LHCN-M2 (cell line): ENCODE data around the gene ALS2CL. TPM values are rescaled to one million over a fixed set of nuclear protein-coding genes. Genes with fewer than 3 reads are reported as not detected.
A peak's percentile ranks its signal among the peaks of the same experiment; 100 is the strongest.
"Not testable (repeated sequence)": the region's sequence is repeated elsewhere in the genome, so short reads cannot be mapped to it uniquely, and the experiment has no call there.

Experiments used
- DNase-seq: peaks from one replicate; pipeline ENCODE4 v3.0.0-alpha.2; 2012; ENCODE audit warnings: low read depth
- polyA plus RNA-seq: library from polyadenylated mRNA; unstranded; fragments of >200 nt; gene quantifications from one replicate; pipeline ENCODE4 v1.2.1, GENCODE V29; 2012; ENCODE audit warnings: missing spikeins
- total RNA-seq: library from RNA; depleted of rRNA; stranded (reverse); fragments of >200 nt; gene quantifications from 2 replicates; pipeline ENCODE4 v1.2.3, GENCODE V29; 2014; rRNA removed

Gene ALS2CL, protein sequence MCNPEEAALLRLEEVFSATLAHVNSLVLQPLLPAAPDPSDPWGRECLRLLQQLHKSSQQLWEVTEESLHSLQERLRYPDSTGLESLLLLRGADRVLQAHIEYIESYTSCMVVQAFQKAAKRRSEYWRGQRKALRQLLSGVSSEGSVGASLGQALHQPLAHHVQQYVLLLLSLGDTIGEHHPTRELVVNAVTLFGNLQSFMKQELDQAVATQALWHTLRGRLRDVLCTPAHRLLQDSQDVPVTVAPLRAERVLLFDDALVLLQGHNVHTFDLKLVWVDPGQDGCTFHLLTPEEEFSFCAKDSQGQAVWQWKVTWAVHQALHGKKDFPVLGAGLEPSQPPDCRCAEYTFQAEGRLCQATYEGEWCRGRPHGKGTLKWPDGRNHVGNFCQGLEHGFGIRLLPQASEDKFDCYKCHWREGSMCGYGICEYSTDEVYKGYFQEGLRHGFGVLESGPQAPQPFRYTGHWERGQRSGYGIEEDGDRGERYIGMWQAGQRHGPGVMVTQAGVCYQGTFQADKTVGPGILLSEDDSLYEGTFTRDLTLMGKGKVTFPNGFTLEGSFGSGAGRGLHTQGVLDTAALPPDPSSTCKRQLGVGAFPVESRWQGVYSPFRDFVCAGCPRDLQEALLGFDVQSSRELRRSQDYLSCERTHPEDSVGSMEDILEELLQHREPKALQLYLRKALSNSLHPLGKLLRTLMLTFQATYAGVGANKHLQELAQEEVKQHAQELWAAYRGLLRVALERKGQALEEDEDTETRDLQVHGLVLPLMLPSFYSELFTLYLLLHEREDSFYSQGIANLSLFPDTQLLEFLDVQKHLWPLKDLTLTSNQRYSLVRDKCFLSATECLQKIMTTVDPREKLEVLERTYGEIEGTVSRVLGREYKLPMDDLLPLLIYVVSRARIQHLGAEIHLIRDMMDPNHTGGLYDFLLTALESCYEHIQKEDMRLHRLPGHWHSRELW
- 0.23 and 0.96 TPM in 2 replicates for total RNA-seq
- polyA plus RNA-seq = 2.1 TPM

GRCh38 chr3:46693038-46693891, at the start of gene ALS2CL:
TSS of gene ALS2CL (minus strand) at chr3:46693679. CDS start at chr3:46689440, 4,239 bp downstream.
- DNase-seq = no peak

- DNase-seq = no peak
These were observed 49.6 kb upstream of the ALS2CL start for GRCh38 chr3:46742992-46743585.

DNA sequence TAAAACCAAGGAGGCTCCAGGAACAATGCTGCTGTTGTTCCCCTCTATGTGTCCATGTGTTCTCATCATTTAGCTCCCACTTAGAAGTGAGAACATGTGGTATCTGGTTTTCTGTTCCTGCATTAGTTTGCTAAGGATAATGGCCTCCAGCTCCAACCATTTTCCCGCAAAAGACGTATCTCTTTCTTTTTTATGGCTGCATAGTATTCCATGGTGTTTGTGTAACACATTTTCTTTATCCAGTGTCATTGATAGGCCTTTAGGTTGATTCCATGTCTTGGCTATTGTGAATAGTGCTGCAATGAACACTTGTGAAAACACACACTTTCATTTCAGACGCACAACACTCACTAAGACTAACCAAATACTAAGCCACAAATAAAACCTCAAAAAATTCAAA, 46.1 kb upstream of the ALS2CL start:
- not testable (repeated sequence) for DNase-seq

- DNase-seq = peak; percentile 2
These were observed 43.9 kb upstream of the ALS2CL start for GRCh38 chr3:46737329-46737731.

GRCh38 chr3:46736006-46736872, 42.8 kb upstream of the ALS2CL start:
- no peak for DNase-seq

DNA sequence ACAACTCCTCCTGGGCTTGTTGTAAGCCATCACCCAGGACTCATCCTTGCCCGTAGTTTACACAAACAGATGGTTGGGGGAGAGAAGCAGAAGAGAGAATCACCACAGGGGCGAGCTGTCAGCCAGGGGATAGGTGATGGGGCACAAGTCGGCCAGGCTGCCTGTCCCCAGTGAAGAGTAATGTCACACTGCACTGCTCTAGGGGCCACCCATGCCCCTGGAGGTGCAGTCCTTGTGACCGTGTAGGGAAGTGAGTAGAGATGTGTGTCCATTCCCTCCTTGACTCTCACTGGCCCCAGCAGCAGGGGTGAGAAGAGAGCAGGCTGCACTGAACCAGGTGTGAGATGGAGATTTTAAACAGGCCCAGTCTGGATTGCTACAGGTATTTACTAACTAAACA, 41.3 kb upstream of the ALS2CL start:
- no peak for DNase-seq

- peak; percentile 8 for DNase-seq
These were observed 39.7 kb upstream of the ALS2CL start for GRCh38 chr3:46733026-46733800.

- no peak for DNase-seq
These were observed 38.3 kb upstream of the ALS2CL start for GRCh38 chr3:46731795-46732194.

DNA sequence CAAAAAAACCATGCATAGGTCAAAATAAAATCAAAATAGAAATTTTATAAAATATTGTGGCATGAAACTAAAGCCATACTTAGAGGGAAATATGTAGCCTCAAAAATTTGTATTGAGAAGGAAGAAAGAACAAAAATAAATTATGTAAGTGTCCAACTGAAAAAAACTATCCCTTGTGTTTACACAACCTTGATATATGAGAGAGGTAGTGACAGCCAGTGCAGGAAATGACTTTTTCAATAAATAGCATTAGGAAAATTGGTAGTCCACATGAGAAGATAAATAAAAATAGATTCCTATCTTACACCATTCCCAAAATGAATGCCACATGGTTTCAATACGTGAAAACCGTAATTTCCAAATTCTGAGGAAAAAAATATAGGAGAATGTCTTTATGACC, 37.3 kb upstream of the ALS2CL start:
- no peak for DNase-seq

- DNase-seq = no peak
These were observed 35.6 kb upstream of the ALS2CL start for GRCh38 chr3:46729038-46729437.

- peak; percentile 56 for DNase-seq
These were observed 32.3 kb upstream of the ALS2CL start for GRCh38 chr3:46725621-46726314.

DNA sequence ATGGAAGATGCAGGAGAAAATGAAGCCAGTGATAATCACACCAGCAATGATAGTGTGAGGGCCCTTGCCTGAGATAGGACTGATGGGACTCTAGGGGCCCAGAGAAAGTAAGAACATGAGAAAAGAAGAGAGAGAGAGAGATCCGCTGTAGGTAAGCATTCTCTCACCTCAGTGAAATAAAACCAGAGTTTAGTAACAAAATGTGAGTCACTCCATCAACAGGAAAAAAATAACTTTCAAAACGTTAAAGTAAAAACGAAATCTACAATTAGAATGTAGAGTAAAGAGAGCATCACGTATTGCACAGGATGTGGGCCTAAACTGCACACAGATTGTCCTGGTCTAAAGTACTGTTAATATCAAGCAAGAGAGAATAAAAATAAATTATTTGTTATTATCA, 30.9 kb upstream of the ALS2CL start:
- no peak for DNase-seq

DNA sequence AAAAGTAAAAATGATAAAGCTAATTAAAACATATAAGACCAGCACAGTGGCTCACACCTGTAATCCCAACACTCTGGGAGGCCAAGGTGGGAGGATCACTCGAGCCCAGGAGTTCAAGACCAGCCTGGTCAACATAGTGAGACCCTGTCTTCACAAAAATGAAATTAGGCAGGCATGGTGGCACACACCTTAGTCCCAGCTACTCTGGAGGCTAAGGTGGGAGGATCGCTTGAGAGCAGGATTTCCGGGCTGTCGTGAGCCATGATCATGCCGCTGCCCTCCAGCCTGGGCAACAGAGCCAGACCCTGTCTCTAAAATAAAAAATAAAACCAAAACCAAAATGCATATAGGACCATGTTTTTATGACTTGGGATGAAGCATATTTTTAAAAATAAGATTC, 29.0 kb upstream of the ALS2CL start:
- DNase-seq = no peak

GRCh38 chr3:46721009-46721408, 27.5 kb upstream of the ALS2CL start:
- DNase-seq = no peak

GRCh38 chr3:46719735-46720271, 26.3 kb upstream of the ALS2CL start:
- no peak for DNase-seq

DNA sequence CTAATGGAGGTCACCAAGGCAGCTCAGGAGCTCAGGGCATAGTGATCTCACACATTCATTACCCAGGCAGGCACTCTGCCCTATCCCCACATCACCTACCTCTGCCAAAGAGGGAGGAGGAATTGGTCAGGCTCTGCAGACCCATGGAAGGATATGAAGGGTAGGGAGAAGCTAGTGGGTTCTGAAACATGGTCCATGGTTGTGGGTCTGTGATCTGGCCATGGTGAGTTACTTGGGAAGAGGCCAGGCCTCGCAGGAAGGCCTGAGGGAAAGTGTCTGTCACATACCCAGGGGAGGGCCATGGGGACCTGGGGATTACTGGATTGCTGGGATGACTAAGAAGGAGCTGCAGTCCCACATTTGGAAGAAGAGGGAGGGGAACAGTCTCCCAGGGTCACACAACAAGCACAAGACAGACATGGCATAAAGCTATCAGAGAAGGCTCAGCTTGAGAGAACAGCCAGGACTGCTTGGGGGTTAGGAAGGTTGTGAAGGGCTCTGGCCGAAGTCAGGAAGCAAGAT, 25.6 kb upstream of the ALS2CL start:
- no peak for DNase-seq

GRCh38 chr3:46717447-46718231, 24.2 kb upstream of the ALS2CL start, which contains the start of gene PRSS50:
TSS of gene PRSS50 (minus strand) at chr3:46717869. CDS start at chr3:46717824, 45 bp downstream.
- no peak for DNase-seq
